Panc1 (cell line): ENCODE results near the gene GPR25. TPM values are rescaled to one million over a fixed set of nuclear protein-coding genes. Genes with fewer than 3 reads are reported as not detected.
"Not testable (repeated sequence)": the region's sequence is repeated elsewhere in the genome, so short reads cannot be mapped to it uniquely, and the experiment has no call there.

ENCODE experiments used
- ATAC-seq: fragments of 200-7000 bp; cut with Tn5 transposase; 2 replicates; pipeline ENCODE4 v1.9.1; 2020; ENCODE audit warnings: mild to moderate bottlenecking, moderate library complexity
- BruUV-seq: library from RNA; stranded (reverse); fragments of 400-500 nt; replicated peaks from 2 replicates; lab custom pipeline; 2021; lab: Mats Ljungman, UMichigan
- CTCF ChIA-PET: fragments of 300-600 bp; sonication (Branson Sonifier 250); formaldehyde crosslinking; loops from one replicate; lab custom pipeline; 2022; ENCODE audit warnings: antibody characterized with exemption; lab: Charles Lee
- POLR2A ChIA-PET: fragments of 300-600 bp; sonication (Branson Sonifier 250); formaldehyde crosslinking; loops from one replicate; lab custom pipeline; 2022; ENCODE audit warnings: antibody characterized with exemption; lab: Charles Lee
- DNase-seq: peaks from one replicate; pipeline ENCODE4 v3.0.0-alpha.2; 2010; ENCODE audit warnings: low read depth, low spot score
- H3K27ac ChIP-seq: 2 replicates; pipeline ENCODE4 v1.5.1; 2011; ENCODE audit warnings: mild to moderate bottlenecking, low read length, inconsistent platforms
- H3K27me3 ChIP-seq: fragments of 200-500 bp; sonication (Bioruptor generic); 2 replicates; pipeline ENCODE4 v1.6.0; 2014; ENCODE audit warnings: low read length, inconsistent platforms; ENCODE audit not compliant: control insufficient read depth, insufficient read depth
- H3K36me3 ChIP-seq: fragments of 200-500 bp; sonication (Bioruptor generic); 2 replicates; pipeline ENCODE4 v1.5.1; 2014; ENCODE audit warnings: inconsistent platforms, mild to moderate bottlenecking, low read length, moderate library complexity; ENCODE audit not compliant: control insufficient read depth, insufficient read depth
- H3K4me1 ChIP-seq: 2 replicates; pipeline ENCODE4 v1.5.1; 2011; ENCODE audit warnings: inconsistent platforms, mild to moderate bottlenecking, low read length, moderate library complexity; ENCODE audit not compliant: control insufficient read depth, insufficient read depth
- H3K4me3 ChIP-seq, 2 experiments: 2 replicates each; pipeline ENCODE4 v1.5.1; 2011 to 2012; ENCODE audit warnings: low read depth in 2 of 2, low read length in 2 of 2, mild to moderate bottlenecking in 2 of 2, inconsistent platforms in 1 of 2, moderate library complexity in 1 of 2
- H3K9me3 ChIP-seq: fragments of 200-500 bp; sonication (Bioruptor generic); 2 replicates; pipeline ENCODE4 v1.5.1; 2014; ENCODE audit warnings: low read depth, mild to moderate bottlenecking, inconsistent platforms, low read length, moderate library complexity; ENCODE audit not compliant: control insufficient read depth, insufficient read depth
- CTCF ChIP-seq: fragments of 450-650 bp; IDR thresholded peaks from 2 replicates; pipeline ENCODE4 v1.5.1; 2017; ENCODE audit warnings: mild to moderate bottlenecking
- POLR2AphosphoS5 ChIP-seq: IDR thresholded peaks from 2 replicates; pipeline ENCODE4 v1.6.1; 2012; ENCODE audit warnings: mild to moderate bottlenecking, low read depth, low read length, moderate library complexity
- REST ChIP-seq, 2 experiments: IDR thresholded peaks; 2 replicates each; pipeline ENCODE4 v1.6.1; 2011 to 2012; ENCODE audit warnings: low read depth in 2 of 2, control low read depth in 1 of 2, low read length in 1 of 2, mild to moderate bottlenecking in 1 of 2, moderate library complexity in 1 of 2; ENCODE audit not compliant: insufficient read depth in 1 of 2
- SIN3A ChIP-seq: IDR thresholded peaks from 2 replicates; pipeline ENCODE4 v1.6.1; 2012; ENCODE audit warnings: low read depth, mild to moderate bottlenecking, low read length, moderate library complexity, borderline replicate concordance; ENCODE audit not compliant: insufficient read depth
- TCF7L2 ChIP-seq: IDR thresholded peaks from 2 replicates; pipeline ENCODE4 v1.6.1; 2011; ENCODE audit warnings: mild to moderate bottlenecking, low read depth, low read length, inconsistent platforms
- in situ Hi-C: cut with HindIII; loops from 2 replicates; pipeline ENCODE4 v1.10.0; 2016; ENCODE audit warnings: low sequenced_read_pairs, low pct_unique_long_range_greater_than_20kb
- intact Hi-C: fragments of 100-400 bp; cut with micrococcal nuclease; formaldehyde crosslinking; loops from one replicate; pipeline ENCODE4 v1.10.0; 2022; ENCODE audit not compliant: unreplicated experiment
- total RNA-seq: library from RNA; stranded (reverse); gene quantifications from one replicate; pipeline ENCODE4 v1.2.1, GENCODE V29; 2021; ENCODE audit not compliant: unreplicated experiment

Gene GPR25
- total RNA-seq, 1 experiment from 2014 or later = not detected

- intact Hi-C loops = no loop called here
- H3K4me3 ChIP-seq = no peak overlapping the region
- ChIA-PET POLR2A (interaction anchor here (0.6 kb wide), 1 partner anchor 374 kb away, joined by 5 read pairs; the partner anchor contains the start of gene PKP1), CTCF (no interaction called here)
- H3K27me3 ChIP-seq = no peaks in the 10 kb centered on the region
- no peak for DNase-seq
- no TSS peak for BruUV-seq
- TF ChIP-seq CTCF (no peak), TCF7L2 (no peak), REST (IDR thresholded peaks at IDR 0.05; ENCODE audit: insufficient read depth in 1 of 2, low read depth in 2 of 2, low read length in 1 of 2) (no peak), POLR2AphosphoS5 (no peak), SIN3A (no peak)
- no peak for ATAC-seq
- 0 out of 2 replicates have a peak, but pooled peaks cover 4% of the 10 kb centered on the region for H3K4me1 ChIP-seq
- H3K27ac ChIP-seq = no peak overlapping the region
- no peaks in the 10 kb centered on the region for H3K36me3 ChIP-seq
- H3K9me3 ChIP-seq = no peaks in the 10 kb centered on the region
- in situ Hi-C loops = no loop called here
Observed at GRCh38 chr1:200909757-200910239, 37.0 kb downstream of the GPR25 start.

GRCh38 chr1:200911361-200911760 is 38.6 kb downstream of the GPR25 start:
- POLR2A ChIA-PET = no interaction called here
- no TSS peak for BruUV-seq
- no peaks in the 10 kb centered on the region for H3K9me3 ChIP-seq
- ATAC-seq = no peak
- no peak for TF ChIP-seq TCF7L2
- TF ChIP-seq REST (IDR thresholded peaks at IDR 0.05; ENCODE audit: insufficient read depth in 1 of 2, low read depth in 2 of 2, low read length in 1 of 2) = no peak
- no peak for TF ChIP-seq SIN3A
- no peak for TF ChIP-seq POLR2AphosphoS5
- TF ChIP-seq CTCF = no peak
- no peaks in the 10 kb centered on the region for H3K36me3 ChIP-seq
- intact Hi-C loops (no loop called here), in situ Hi-C loops (no loop called here)
- H3K4me1 ChIP-seq = no peaks in the 10 kb centered on the region
- CTCF ChIA-PET = no interaction called here
- no peak overlapping the region for H3K4me3 ChIP-seq
- DNase-seq = no peak
- no peaks in the 10 kb centered on the region for H3K27me3 ChIP-seq
- H3K27ac ChIP-seq = no peak overlapping the region

- POLR2A ChIA-PET, in situ Hi-C loops: not testable (repeated sequence)
- CTCF ChIA-PET = interaction anchor here (0.6 kb wide), 1 partner anchor 521 kb away, joined by 6 read pairs; no protein-coding TSS in a partner anchor
Observed at GRCh38 chr1:200911936-200912335, 39.2 kb downstream of the GPR25 start.

More at GRCh38 chr1:200911936-200912335, 39.2 kb downstream of the GPR25 start:
- H3K9me3 ChIP-seq, H3K27me3 ChIP-seq, intact Hi-C loops, H3K4me3 ChIP-seq, H3K36me3 ChIP-seq, H3K27ac ChIP-seq, ATAC-seq, BruUV-seq, DNase-seq, H3K4me1 ChIP-seq: not testable (repeated sequence)
